GM12892 (cell line): Measurements from ENCODE around the gene HPN.

Source experiments
- POLR2A ChIP-seq: IDR thresholded peaks from 2 replicates; pipeline ENCODE4 v1.6.1; 2011; ENCODE audit warnings: low read depth, low read length, control low read depth
- POLR2AphosphoS5 ChIP-seq: IDR thresholded peaks from 2 replicates; pipeline ENCODE4 v1.6.1; 2011; ENCODE audit warnings: low read depth, low read length, control low read depth
- TAF1 ChIP-seq: IDR thresholded peaks from 2 replicates; pipeline ENCODE4 v1.6.1; 2011; ENCODE audit warnings: low read depth, mild to moderate bottlenecking, control low read depth, low read length, borderline replicate concordance

DNA sequence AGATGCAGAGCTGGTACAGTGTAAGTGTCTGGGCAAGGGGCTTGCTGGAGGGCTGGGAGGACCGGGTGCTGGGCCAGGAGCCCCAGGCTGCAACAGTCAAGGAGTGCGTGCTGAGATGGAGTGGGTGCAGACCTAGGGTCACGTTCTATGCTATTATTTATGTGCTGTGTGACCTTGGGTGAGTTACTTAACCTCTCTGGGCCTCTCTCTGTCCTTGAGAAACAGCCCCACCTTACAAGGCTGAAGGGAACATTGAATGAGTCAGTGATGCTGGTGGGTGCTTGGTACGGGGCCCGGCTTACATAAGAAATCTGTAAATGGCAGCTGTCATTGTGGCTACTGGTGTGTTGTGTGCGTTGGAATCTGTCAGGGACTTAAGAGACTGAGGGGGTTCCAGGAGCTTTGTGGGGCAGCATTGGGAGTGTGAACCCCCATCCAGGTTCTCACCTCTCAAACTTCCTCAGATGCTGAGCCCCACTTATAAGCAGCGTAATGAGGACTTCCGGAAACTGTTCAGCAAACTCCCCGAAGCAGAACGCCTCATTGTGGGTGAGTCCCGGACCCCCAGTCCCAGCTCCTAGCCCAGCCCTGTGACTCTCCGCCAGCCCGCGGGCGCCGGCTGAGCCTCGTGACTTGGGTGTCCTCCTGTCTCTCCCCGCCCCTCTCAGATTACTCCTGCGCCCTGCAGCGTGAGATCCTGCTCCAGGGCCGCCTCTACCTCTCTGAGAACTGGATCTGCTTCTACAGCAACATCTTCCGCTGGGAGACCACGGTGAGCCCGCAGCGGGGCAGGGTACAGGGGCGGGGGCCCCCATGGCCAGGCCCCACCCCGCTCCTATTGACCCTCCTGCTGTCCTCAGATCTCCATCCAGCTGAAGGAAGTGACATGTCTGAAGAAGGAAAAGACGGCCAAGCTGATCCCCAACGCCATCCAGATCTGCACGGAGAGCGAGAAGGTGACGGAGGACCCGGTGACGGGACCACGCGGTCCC lies 31.8 kb upstream of the HPN start:
- TF ChIP-seq POLR2A, result no peak
- no peak for TF ChIP-seq TAF1
- no peak for TF ChIP-seq POLR2AphosphoS5
